Ishikawa (cell line): ENCODE data around the gene RER1.

Experiments used
- CEBPB ChIP-seq: IDR thresholded peaks from 2 replicates; pipeline ENCODE4 v1.6.1; 2012
- CREB1 ChIP-seq: IDR thresholded peaks from 2 replicates; pipeline ENCODE4 v1.6.1; 2012; ENCODE audit warnings: low read depth
- EGR1 ChIP-seq: IDR thresholded peaks from 2 replicates; pipeline ENCODE4 v1.6.1; 2012
- EP300 ChIP-seq: IDR thresholded peaks from 2 replicates; pipeline ENCODE4 v1.6.1; 2012; ENCODE audit warnings: borderline replicate concordance
- FOXM1 ChIP-seq: IDR thresholded peaks from 2 replicates; pipeline ENCODE4 v1.6.1; 2012; ENCODE audit warnings: low read depth, borderline replicate concordance
- NFIC ChIP-seq: IDR thresholded peaks from 2 replicates; pipeline ENCODE4 v1.6.1; 2012
- RAD21 ChIP-seq: IDR thresholded peaks from 2 replicates; pipeline ENCODE4 v1.6.1; 2012; ENCODE audit warnings: low read depth
- TAF1 ChIP-seq: IDR thresholded peaks from 2 replicates; pipeline ENCODE4 v1.6.1; 2012; ENCODE audit warnings: low read depth, mild to moderate bottlenecking
- TCF12 ChIP-seq: IDR thresholded peaks from 2 replicates; pipeline ENCODE4 v1.6.1; 2012; ENCODE audit warnings: low read depth
- TEAD4 ChIP-seq: IDR thresholded peaks from 2 replicates; pipeline ENCODE4 v1.6.1; 2012
- YY1 ChIP-seq: IDR thresholded peaks from 2 replicates; pipeline ENCODE4 v1.6.1; 2012; ENCODE audit warnings: low read depth
- ZBTB7A ChIP-seq: IDR thresholded peaks from 2 replicates; pipeline ENCODE4 v1.6.1; 2012; ENCODE audit warnings: low read depth
- TF ChIP-seq, protein P1 (sequence below): IDR thresholded peaks from 2 replicates; pipeline ENCODE4 v1.6.1; 2012
- TF ChIP-seq, protein P2 (sequence below): IDR thresholded peaks from 2 replicates; pipeline ENCODE4 v1.6.1; 2012
- TF ChIP-seq, protein P3 (sequence below): IDR thresholded peaks from 2 replicates; pipeline ENCODE4 v1.6.1; 2012; ENCODE audit warnings: low read depth, mild to moderate bottlenecking

Gene RER1

DNA sequence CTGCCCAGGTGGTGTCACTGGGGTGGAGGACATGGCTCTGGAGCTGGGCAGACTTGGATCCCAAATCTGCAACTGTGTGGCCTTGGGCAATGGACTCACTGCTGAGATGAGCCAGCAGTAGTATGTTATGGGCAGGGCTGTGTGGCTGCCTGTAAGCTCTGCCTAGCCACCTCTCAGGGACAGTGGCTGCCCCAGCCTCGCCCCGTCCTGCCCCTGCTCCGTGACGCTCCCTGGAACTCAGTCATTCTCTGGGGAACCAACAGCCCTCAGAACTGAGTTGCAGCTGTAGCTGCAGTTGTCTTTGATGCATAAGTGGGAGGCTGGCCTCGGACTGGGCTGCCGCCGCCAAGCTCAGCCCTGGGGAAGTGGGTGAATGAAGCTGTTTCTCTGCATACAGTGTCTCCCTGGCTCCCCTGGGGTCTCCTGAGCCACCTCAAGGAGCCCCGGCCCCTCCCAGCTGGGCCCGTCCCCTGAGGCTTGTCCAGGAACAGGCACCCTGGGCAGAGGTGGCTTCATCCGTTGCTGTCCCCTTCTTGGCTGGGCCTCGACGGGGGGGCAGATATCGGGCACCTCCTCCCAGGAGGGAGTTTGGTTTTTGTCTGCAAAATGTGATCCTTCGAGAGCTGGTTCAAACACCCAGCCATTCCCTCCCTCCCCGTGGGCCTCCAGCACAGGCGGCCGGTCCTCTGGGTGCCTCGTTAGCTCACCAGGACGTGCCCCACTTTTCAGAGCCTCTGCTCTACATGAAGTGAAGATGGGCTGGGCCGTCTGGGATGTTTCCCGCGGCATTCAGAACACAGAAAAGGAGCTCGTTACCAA, 58.2 kb downstream of the RER1 start:
- no peak for TF ChIP-seq CEBPB
- no peak for TF ChIP-seq TEAD4
- no peak for TF ChIP-seq TAF1
- TF ChIP-seq ZBTB7A: no peak

DNA sequence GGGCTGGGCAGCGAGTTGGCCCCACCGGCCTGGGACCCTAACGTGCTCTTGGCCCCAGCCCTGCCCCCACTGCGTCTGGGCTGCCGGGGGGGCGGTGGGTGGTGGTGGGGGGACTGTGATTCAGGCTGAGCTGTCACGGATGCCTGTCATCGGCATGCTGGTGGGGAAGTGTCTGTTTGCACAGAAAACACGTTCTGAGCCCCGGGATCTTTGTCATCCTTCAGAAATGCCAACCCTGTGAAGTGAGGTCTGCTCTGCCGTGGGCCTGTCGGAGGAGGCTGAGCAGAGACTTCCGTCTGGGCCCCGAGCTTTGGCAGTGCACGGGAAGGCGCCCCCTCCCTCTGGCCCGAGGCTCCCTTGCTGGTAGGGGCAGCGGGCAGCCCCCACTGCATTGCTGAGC, 60.1 kb downstream of the RER1 start:
- TF ChIP-seq YY1 (no peak), TCF12 (no peak), RAD21 (no peak), EP300 (no peak), TEAD4 (no peak), TAF1 (no peak), CEBPB (no peak), CREB1 (no peak), EGR1 (no peak), FOXM1 (no peak), NFIC (no peak), ZBTB7A (no peak)
- TF ChIP-seq, protein P1, sequence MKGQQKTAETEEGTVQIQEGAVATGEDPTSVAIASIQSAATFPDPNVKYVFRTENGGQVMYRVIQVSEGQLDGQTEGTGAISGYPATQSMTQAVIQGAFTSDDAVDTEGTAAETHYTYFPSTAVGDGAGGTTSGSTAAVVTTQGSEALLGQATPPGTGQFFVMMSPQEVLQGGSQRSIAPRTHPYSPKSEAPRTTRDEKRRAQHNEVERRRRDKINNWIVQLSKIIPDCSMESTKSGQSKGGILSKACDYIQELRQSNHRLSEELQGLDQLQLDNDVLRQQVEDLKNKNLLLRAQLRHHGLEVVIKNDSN: no peak
- TF ChIP-seq, protein P2, sequence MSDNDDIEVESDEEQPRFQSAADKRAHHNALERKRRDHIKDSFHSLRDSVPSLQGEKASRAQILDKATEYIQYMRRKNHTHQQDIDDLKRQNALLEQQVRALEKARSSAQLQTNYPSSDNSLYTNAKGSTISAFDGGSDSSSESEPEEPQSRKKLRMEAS: no peak
- TF ChIP-seq, protein P3, sequence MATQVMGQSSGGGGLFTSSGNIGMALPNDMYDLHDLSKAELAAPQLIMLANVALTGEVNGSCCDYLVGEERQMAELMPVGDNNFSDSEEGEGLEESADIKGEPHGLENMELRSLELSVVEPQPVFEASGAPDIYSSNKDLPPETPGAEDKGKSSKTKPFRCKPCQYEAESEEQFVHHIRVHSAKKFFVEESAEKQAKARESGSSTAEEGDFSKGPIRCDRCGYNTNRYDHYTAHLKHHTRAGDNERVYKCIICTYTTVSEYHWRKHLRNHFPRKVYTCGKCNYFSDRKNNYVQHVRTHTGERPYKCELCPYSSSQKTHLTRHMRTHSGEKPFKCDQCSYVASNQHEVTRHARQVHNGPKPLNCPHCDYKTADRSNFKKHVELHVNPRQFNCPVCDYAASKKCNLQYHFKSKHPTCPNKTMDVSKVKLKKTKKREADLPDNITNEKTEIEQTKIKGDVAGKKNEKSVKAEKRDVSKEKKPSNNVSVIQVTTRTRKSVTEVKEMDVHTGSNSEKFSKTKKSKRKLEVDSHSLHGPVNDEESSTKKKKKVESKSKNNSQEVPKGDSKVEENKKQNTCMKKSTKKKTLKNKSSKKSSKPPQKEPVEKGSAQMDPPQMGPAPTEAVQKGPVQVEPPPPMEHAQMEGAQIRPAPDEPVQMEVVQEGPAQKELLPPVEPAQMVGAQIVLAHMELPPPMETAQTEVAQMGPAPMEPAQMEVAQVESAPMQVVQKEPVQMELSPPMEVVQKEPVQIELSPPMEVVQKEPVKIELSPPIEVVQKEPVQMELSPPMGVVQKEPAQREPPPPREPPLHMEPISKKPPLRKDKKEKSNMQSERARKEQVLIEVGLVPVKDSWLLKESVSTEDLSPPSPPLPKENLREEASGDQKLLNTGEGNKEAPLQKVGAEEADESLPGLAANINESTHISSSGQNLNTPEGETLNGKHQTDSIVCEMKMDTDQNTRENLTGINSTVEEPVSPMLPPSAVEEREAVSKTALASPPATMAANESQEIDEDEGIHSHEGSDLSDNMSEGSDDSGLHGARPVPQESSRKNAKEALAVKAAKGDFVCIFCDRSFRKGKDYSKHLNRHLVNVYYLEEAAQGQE: no peak

DNA sequence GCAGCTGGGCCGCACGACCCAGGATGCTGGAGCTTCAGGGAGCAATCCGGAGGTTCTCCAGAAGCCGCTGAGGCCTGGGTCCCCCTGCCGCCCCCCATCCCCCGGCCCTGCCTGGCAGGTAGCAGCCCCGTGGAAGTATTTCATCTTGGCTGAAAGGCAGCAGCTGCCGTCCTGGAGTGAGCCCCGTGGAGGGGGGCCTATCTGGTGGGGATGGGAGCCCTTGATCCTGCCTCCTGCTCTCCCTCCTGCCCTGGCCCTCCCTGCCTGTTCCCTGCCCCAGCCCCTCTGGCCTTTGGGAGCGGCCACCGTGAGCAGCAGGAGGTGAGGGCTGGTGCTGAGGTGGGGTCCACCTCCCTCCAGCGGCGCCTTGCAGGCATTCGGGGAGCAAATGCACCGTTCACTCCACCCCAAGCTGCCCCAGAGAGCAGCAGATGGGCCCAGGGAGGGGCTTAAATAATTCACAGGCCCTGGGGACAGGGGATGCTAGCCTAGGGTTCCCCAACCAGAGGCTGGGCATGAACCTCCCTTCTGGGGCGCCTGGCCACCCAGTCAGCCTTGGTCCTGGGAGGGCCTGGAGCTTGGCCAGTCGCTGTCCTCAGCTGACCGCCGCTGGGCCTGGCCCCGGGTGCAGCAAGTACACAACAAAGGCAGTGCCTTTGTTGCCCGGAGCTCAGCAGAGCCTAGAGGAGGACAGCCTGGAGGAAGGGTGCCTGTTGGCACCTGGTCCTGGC, 60.7 kb downstream of the RER1 start:
- TF ChIP-seq ZBTB7A (no peak), CREB1 (no peak), YY1 (no peak), TAF1 (no peak), TEAD4 (no peak), EGR1 (no peak), CEBPB (no peak), EP300 (no peak), FOXM1 (no peak)
- TF ChIP-seq, protein P2: no peak
- TF ChIP-seq, protein P3: no peak
- TF ChIP-seq, protein P1: no peak

DNA sequence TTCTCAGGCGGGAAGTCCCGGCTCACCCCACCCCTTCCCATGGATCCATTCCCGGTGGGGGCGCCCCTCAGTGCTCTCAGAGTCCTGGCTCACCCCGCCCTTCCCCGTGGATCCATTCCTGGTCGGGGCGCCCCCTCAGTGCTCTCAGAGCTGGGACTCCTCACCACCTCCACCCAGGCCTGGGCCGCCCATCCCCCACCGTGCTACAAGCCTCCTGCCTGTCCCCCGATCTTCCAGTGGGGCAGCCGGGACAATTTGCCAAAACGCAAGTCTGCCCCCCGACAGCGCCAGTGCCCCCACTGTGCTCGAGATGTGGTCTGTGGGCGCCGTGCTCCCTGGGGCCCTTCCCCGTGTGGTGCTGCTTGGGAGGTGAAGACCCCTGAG, 61.3 kb downstream of the RER1 start:
- TF ChIP-seq, protein P1: no peak
- TF ChIP-seq FOXM1 (no peak), CREB1 (no peak), YY1 (no peak), RAD21 (no peak), EP300 (no peak), TAF1 (no peak), ZBTB7A (no peak), EGR1 (no peak), TEAD4 (no peak), CEBPB (no peak), NFIC (no peak), TCF12 (no peak)
- TF ChIP-seq, protein P3: no peak
- TF ChIP-seq, protein P2: no peak
